Heart left ventricle (tissue), 16 donors: ENCODE measurements around the gene EMILIN3. TPM values are rescaled to one million over a fixed set of nuclear protein-coding genes. Genes with fewer than 3 reads are reported as not detected.

ENCODE experiments used
- ATAC-seq, 4 donors: fragments of 200-7000 bp; cut with Tn5 transposase; one replicate each; pipeline ENCODE4 v1.9.1; 2020 to 2022; ENCODE audit warnings: moderate library complexity in 4 of 4, mild to moderate bottlenecking in 3 of 4, moderate number of reproducible peaks in 1 of 4
- DNase-seq, 5 donors: peaks; one replicate each; pipeline ENCODE4 v3.0.0-alpha.2; 2020
- H3K27ac ChIP-seq, 12 donors: fragments of 200-600 bp; sonication (generic) in 4 of 12; one replicate each; pipeline versions ENCODE4 v1.5.0 to v1.8.0; 2016 to 2022; ENCODE audit warnings: mild to moderate bottlenecking in 2 of 12
- H3K27me3 ChIP-seq, 9 donors: fragments of 200-600 bp; sonication (generic) in 2 of 9; one replicate each; pipeline versions ENCODE4 v1.5.1 to v1.8.0; 2016 to 2022; ENCODE audit warnings: mild to moderate bottlenecking in 3 of 9
- H3K36me3 ChIP-seq, 9 donors: fragments of 200-600 bp; sonication (generic) in 2 of 9; one replicate each; pipeline versions ENCODE4 v1.5.0 to v1.8.0; 2018 to 2022; ENCODE audit warnings: mild to moderate bottlenecking in 2 of 9
- H3K4me1 ChIP-seq, 12 donors: fragments of 200-600 bp; sonication (generic) in 4 of 12; one replicate each; pipeline versions ENCODE4 v1.5.0 to v1.8.0; 2016 to 2022; ENCODE audit warnings: mild to moderate bottlenecking in 3 of 12
- H3K4me3 ChIP-seq, 12 donors: fragments of 200-600 bp; sonication (generic) in 4 of 12; one replicate each; pipeline versions ENCODE4 v1.5.0 to v1.8.0; 2017 to 2022; ENCODE audit warnings: mild to moderate bottlenecking in 9 of 12, moderate library complexity in 4 of 12
- H3K9me3 ChIP-seq, 12 donors: fragments of 200-600 bp; sonication (generic) in 4 of 12; one replicate each; pipeline versions ENCODE4 v1.5.0 to v1.8.0; 2016 to 2022; ENCODE audit warnings: mild to moderate bottlenecking in 1 of 12
- CTCF ChIP-seq, 12 donors: fragments of 200-600 bp; sonication (generic) in 4 of 12; IDR thresholded peaks; one replicate each; pipeline versions ENCODE4 v1.5.0 to v1.8.0; 2018 to 2022; ENCODE audit warnings: antibody characterized with exemption in 12 of 12, mild to moderate bottlenecking in 5 of 12
- POLR2A ChIP-seq, 2 donors: fragments of 450-650 bp; IDR thresholded peaks; one replicate each; pipeline ENCODE4 v1.6.1; 2017; ENCODE audit warnings: antibody characterized with exemption in 2 of 2, mild to moderate bottlenecking in 2 of 2, moderate library complexity in 2 of 2
- WGBS, 4 donors: extraction: QIAGEN DNeasy Blood & Tissue Kit in 2 of 4; methylation state at CpG; one replicate each; pipeline versions ENCODE4 v1.1.5 to v1.1.7; 2013 to 2018; 5-methylcytosine and 5-hydroxymethylcytosine counted together
- intact Hi-C, 10 donors: fragments of 100-400 bp; cut with DNase I; formaldehyde crosslinking; loops; one replicate each; pipeline versions ENCODE4 v1.11.1 to v1.14.2; 2022
- polyA plus RNA-seq, 2 donors: library from polyadenylated mRNA; stranded (reverse); fragments of 200-250 nt; gene quantifications; one replicate each; pipeline ENCODE4 v1.2.3, GENCODE V29; 2013
- total RNA-seq, 9 donors: library from RNA; depleted of rRNA in 2 of 9; stranded (reverse); fragments of >200 nt in 2 of 9; fragmentation: NEBNext Ultra II Directional in 3 of 9; extraction: Animal tissue kit (Norgen Biotek cat#: 25700) in 3 of 9; gene quantifications; one replicate each; pipeline versions ENCODE4 v1.1.0 to v1.2.4, GENCODE V29; 2016 to 2023
- donor health status: ischemic (EF 13 %, LVEDD 7.1; RV severe dilation, severe dysfunction).
- donor health status: healthy with polysubstance abuse.
- donor health status: DM: no; HTN: yes; CAD: no.
- donor health status: DM: no; HTN: no; CAD: no.
- donor health status: ischemic (EF 25% LVEDD 6.9; RV normal size, moderate dysfunction).
- donor health status: ischemic (EF 25% LVEDD 5.7; RV mildly dilated, moderate dysfunction).
- donor health status: healthy.
- donor health status: DM: yes; HTN: yes; CAD: no.
- donor health status: ischemic (EF 35%, LVEDD 5.7; RV mildly dilated, moderate dysfunction).
- donor health status: nonischemic (EF 11% LVEDD 7.7; RV severe dilation, severe dysfunction).
- donor health status: DM: yes; HTN: yes; CAD: no.
- donor health status: PGD.
- donor health status: ischemic (EF 29% LVEDD 5.4; RV normal size, mild dysfunction).
- donor health status: nonischemic (EF 23%, LVEDD 6.1; RV moderate dilation, normal function).

Gene EMILIN3
- total and polyA plus RNA-seq, 11 donors, result 0.24 to 9.3 (median 2.2) TPM

- DNase-seq, result peak in 1 of 5 donors; percentile 30
- ATAC-seq, result peak in 1 of 4 donors; percentile 6
- H3K4me1 ChIP-seq, result peaks cover 0 to 65% (median 26%) of the 10 kb centered on the region in 12 donors
Measured at GRCh38 chr20:41393705-41394066, 27.1 kb upstream of the EMILIN3 start.

DNA sequence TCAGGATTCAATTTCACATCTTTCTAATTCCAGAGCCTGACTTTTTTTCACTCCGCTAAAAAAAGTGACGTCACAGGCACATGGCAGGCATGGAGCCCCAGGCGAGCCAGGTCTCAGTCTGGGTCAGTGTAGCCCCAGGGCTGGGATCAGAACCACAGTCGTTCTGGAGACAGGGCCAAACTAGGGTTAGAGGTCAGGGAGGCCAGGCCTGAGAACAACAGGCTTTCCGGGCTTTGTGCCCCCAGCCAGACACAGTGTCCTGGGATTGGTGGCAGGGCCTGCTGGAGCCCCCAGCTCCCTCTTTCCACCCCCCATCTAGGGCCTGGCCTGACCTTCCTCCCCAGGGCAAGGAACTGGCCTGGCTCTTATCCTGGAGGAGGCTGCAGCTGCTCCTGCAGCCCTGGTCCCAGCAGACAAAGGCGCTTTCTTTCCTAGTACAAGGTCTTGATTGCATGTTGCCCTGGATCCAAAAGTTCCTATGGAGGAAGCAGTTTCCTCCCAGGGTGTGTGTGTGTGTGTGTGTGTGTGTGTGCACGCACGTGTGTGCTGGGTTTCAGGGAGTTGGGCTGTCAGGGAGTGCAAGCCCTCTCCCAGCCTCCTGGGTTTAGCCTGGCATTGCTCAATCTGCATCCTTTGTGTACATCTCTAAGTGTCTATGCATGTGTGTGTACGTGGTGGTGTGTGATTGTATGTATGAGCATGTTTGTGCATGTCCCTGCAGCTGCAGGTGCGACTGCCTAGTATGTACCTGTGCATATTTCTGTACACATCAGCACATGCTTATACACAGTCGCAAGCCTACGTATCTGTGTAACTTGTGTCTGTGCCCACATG, 26.5 kb upstream of the EMILIN3 start:
- no peaks in the 10 kb centered on the region for H3K9me3 ChIP-seq
- 51 to 71% (median 61%) methylated on average over 9 to 12 of the region's 12 CpGs for WGBS, 4 donors
- intact Hi-C loops, result loop anchor here in 2 of 10 donors (5.0 to 10.0 kb wide), 2 partner anchors 36 to 148 kb away; no protein-coding TSS in a partner anchor
- no peak overlapping the region for H3K4me3 ChIP-seq
- DNase-seq (peak; percentile 67 to 92 (median 85)), ATAC-seq (peak; percentile 77 to 90 (median 82))
- H3K36me3 ChIP-seq, result no peaks in the 10 kb centered on the region
- H3K4me1 ChIP-seq, result peaks cover 0 to 59% (median 25%) of the 10 kb centered on the region in 12 donors
- peak overlapping the region in 11 of 12 donors; percentile 14 to 85 (median 52) for H3K27ac ChIP-seq
- TF ChIP-seq POLR2A (IDR thresholded peaks at IDR 0.05), result no peak
- TF ChIP-seq CTCF (IDR thresholded peaks at IDR 0.05), result no peak
- H3K27me3 ChIP-seq, result no peaks in the 10 kb centered on the region

More at GRCh38 chr20:41393705-41394066, 27.1 kb upstream of the EMILIN3 start:
- no peak overlapping the region for H3K4me3 ChIP-seq
- 64 to 73% (median 67%) methylated on average over 3 of the region's 3 CpGs for WGBS, 4 donors
- H3K36me3 ChIP-seq, result no peaks in the 10 kb centered on the region
- H3K9me3 ChIP-seq, result no peaks in the 10 kb centered on the region
- H3K27me3 ChIP-seq, result no peaks in the 10 kb centered on the region
- intact Hi-C loops, result loop anchor here in 2 of 10 donors (5.0 to 10.0 kb wide), 2 partner anchors 36 to 149 kb away; no protein-coding TSS in a partner anchor
- H3K27ac ChIP-seq, result peak overlapping the region in 10 of 12 donors; percentile 18 to 82 (median 53)
- TF ChIP-seq CTCF (IDR thresholded peaks at IDR 0.05), result no peak
- no peak for TF ChIP-seq POLR2A (IDR thresholded peaks at IDR 0.05)

GRCh38 chr20:41392295-41392694, 25.7 kb upstream of the EMILIN3 start:
- TF ChIP-seq CTCF (IDR thresholded peaks at IDR 0.05) (no peak), POLR2A (IDR thresholded peaks at IDR 0.05) (no peak)
- no peak overlapping the region for H3K4me3 ChIP-seq
- DNase-seq (peak in 1 of 5 donors; percentile 52), ATAC-seq (no peak)
- H3K27ac ChIP-seq, result peak overlapping the region in 11 of 12 donors; percentile 14 to 85 (median 52)
- no peaks in the 10 kb centered on the region for H3K27me3 ChIP-seq
- H3K4me1 ChIP-seq, result peaks cover 0 to 60% (median 30%) of the 10 kb centered on the region in 12 donors
- no peaks in the 10 kb centered on the region for H3K9me3 ChIP-seq
- WGBS, 4 donors, result 83 to 95% (median 92%) methylated on average over 1 of the region's 1 CpG
- no peaks in the 10 kb centered on the region for H3K36me3 ChIP-seq
- intact Hi-C loops, result loop anchor here in 2 of 10 donors (5.0 to 10.0 kb wide), 2 partner anchors 35 to 147 kb away; no protein-coding TSS in a partner anchor

DNA sequence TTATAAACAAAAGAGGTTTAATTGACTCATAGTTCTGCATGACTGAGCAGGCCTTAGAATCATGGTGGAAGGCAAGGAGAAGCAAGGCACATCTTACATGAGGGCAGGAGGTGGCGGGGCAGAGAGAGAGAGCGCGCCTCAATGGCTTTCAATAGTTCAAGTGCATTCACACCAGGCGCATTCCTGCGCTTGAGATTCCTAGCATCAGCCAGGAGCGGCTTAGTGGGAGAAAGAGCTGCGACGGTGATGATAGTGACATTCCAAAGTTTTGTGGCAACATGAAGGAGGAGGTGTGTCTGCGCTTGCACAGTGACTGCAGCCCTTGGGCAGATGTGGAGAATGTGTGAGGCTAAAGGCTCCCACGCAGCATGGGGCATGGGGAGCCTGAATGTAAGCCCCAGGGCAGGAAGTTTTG, 25.0 kb upstream of the EMILIN3 start:
- H3K27me3 ChIP-seq, result no peaks in the 10 kb centered on the region
- no peak for TF ChIP-seq POLR2A (IDR thresholded peaks at IDR 0.05)
- TF ChIP-seq CTCF (IDR thresholded peaks at IDR 0.05), result no peak
- WGBS, 4 donors, result 64 to 83% (median 71%) methylated on average over 10 of the region's 10 CpGs
- peak overlapping the region in 7 of 12 donors; percentile 42 to 85 (median 70) for H3K27ac ChIP-seq
- H3K9me3 ChIP-seq, result no peaks in the 10 kb centered on the region
- peaks cover 0 to 64% (median 35%) of the 10 kb centered on the region in 12 donors for H3K4me1 ChIP-seq
- no peak for DNase-seq
- no peaks in the 10 kb centered on the region for H3K36me3 ChIP-seq
- no peak for ATAC-seq
- intact Hi-C loops, result loop anchor here in 2 of 10 donors (5.0 to 10.0 kb wide), 2 partner anchors 34 to 147 kb away; no protein-coding TSS in a partner anchor
- H3K4me3 ChIP-seq, result no peak overlapping the region
